GM12873 (cell line): Measurements from ENCODE around the gene FRMD4A.

Experiments
- TF ChIP-seq, protein P1 (sequence below): IDR thresholded peaks from 2 replicates; pipeline ENCODE4 v1.5.1; 2012; ENCODE audit warnings: low read depth, mild to moderate bottlenecking, moderate library complexity, low read length, control low read depth; ENCODE audit not compliant: insufficient read depth; ENCODE audit errors: missing control alignments

FRMD4A gene

DNA sequence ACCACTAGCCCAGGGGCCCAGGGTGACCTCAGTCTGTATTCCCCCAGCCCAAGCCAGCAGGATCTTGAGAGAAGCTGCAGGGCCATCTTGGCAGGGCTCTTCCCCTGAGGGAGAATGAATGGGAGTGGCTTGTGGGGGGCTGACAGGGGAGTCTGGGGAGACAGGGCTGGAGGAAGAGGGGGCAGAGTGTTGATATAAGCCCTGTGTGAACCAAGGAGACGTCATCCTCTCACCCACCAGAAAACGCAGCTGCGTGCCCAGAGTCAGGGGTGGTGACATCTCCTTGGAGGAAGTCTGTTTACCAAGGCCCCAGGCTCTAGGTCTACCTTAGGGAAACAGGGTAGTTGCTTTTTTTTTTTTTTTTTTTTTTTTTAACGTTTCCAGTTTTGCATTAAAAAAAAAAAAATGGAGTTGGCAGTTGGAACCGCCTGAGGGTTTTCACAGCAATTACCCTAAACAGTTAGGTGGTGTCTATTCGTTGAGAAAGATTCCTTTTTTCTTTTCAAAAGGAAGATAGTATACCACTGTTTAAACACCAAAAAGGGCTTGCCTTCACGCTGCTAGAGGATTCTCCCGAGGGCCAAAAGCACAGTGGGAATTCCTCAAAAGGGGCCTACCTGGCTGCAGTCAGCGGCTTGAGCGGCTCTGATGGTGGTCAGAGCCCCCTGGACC, 630.1 kb downstream of the FRMD4A start:
- TF ChIP-seq, protein P1, sequence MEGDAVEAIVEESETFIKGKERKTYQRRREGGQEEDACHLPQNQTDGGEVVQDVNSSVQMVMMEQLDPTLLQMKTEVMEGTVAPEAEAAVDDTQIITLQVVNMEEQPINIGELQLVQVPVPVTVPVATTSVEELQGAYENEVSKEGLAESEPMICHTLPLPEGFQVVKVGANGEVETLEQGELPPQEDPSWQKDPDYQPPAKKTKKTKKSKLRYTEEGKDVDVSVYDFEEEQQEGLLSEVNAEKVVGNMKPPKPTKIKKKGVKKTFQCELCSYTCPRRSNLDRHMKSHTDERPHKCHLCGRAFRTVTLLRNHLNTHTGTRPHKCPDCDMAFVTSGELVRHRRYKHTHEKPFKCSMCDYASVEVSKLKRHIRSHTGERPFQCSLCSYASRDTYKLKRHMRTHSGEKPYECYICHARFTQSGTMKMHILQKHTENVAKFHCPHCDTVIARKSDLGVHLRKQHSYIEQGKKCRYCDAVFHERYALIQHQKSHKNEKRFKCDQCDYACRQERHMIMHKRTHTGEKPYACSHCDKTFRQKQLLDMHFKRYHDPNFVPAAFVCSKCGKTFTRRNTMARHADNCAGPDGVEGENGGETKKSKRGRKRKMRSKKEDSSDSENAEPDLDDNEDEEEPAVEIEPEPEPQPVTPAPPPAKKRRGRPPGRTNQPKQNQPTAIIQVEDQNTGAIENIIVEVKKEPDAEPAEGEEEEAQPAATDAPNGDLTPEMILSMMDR = no peak

- TF ChIP-seq, protein P1 = no peak
Measured at GRCh38 chr10:13699216-13699615, 631.5 kb downstream of the FRMD4A start.

DNA sequence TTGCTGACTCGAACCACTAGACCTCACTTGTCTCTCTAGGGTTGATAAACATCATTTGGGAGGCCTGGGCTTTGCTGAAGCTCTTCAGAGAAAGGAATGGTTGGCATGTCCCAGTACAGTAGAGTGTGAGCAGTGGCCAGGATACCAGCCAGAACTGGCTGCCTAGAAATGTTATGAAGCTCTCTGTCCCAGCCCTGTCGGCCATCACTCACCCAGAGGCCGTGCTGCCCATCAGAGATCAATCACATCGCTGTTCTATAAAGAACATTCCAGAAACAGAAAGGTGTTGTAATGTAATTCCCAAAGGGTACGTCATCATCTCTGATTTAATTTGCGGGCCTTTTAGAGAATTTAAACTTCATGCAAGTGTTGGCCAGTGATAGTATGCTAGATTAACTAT, 632.5 kb downstream of the FRMD4A start:
- TF ChIP-seq, protein P1 = no peak

GRCh38 chr10:13696071-13696470, 634.7 kb downstream of the FRMD4A start:
- TF ChIP-seq, protein P1 = no peak

DNA sequence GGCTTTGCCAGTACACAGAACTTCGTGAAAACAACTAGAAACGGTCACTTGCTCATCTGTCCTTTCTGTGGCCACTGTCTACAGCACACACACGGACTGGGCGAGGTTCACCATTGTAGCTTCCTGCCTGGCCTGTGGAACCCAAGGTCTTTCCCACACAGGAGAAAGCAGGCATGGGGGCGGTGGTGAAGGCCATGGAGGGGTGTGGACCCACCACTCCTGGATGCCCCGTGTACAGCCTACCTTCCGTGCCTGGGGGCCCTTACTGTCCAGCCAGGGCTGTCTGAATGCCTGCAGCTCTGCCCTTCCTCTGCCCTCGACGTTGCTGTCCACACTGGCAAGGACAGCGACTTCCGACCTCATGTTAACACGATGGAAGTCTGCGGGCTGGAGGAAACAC, 635.1 kb downstream of the FRMD4A start:
- TF ChIP-seq, protein P1 = no peak

DNA sequence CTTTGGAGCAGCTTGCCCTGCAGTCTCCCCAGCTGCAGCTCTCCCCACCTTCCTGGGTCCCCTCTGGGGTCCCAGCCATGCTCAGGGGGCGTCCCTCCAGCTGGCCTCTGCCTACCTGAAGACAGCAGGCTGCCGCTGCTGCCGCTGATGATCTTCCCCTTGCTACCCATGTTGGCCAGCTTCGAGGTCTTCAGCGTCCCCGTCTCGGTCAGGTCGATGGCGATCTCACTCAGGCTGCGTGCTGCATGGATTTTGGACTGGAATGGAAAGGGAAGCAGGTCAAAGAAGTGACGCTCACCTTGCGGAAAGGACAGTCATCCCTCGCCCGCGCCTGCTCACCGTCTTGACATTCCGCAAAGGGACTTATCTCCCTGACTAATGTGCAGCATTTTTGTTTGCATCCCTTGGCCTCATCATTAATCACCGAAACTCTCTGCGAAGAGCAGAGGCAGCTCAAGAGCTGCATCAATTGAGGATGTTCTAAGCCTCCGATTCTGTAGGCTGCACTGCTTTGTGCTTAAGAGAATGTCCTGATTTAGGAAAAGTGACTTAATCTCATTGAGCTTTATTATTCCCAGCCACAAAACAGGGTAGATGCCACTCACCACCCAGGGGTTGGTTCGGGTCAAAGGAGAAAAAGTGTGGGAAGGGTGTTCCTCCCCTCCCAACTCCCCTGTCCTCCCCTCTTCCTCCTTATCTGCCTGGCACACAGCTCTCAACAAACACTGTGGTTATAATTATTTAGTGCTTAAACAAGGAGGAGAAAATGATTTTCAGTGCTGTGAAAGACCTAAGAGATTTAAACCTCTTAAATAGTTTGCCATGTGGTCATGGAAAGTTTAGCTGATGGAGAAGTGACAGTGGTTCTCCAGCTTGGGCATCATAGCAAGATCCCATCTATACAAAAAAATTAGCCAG, 636.7 kb downstream of the FRMD4A start:
- TF ChIP-seq, protein P1 = no peak

DNA sequence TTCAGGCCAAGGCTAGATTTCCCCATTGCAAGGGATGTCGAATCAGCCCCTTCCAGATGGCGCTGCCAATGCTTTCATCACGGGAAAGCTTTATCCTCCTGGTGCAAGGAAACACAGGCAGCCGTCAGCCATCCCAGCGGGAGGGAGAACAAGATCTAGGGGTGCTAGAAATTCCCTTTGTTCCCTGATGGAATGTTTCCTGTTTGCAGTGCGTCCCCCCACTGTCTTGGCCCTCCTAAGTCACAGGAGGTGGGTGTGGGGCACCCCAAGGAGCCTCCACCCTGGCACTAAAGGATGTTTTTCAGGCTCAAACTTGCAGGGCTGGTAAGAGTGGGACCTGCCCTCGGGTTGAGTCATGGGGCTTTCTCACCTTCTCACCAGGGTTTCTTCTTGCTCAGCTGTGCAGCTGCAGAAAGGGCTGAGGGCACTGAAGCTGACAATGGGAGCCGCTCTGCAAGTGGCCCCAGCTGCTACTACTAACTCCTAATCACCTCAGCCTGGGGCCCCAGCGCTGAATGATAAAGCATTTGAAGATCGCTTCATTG, 640.4 kb downstream of the FRMD4A start:
- TF ChIP-seq, protein P1 = no peak
